GM23338 (cell line): ENCODE results near the gene DENR. TPM values are rescaled to one million over a fixed set of nuclear protein-coding genes. Genes with fewer than 3 reads are reported as not detected.

Source experiments
- ATAC-seq: fragments of 200-7000 bp; cut with Tn5 transposase; 3 replicates; pipeline ENCODE4 v1.9.1; 2020
- DNase-seq: peaks from one replicate; pipeline ENCODE4 v3.0.0-alpha.2; 2015; ENCODE audit warnings: low spot score
- H2AFZ ChIP-seq: fragments of 200-600 bp; sonication (generic); 2 replicates; pipeline ENCODE4 v1.8.0; 2016; ENCODE audit warnings: antibody characterized with exemption, mild to moderate bottlenecking, moderate library complexity
- H3F3A ChIP-seq: fragments of 200-600 bp; sonication (generic); replicated peaks from 2 replicates; pipeline ENCODE4 v1.8.0; 2017; ENCODE audit warnings: antibody characterized with exemption, mixed run types, low read depth
- H3K27ac ChIP-seq: fragments of 200-600 bp; sonication (generic); 2 replicates; pipeline ENCODE4 v1.6.1; 2016; ENCODE audit warnings: low read depth
- H3K27me3 ChIP-seq: fragments of 200-600 bp; sonication (generic); 2 replicates; pipeline ENCODE4 v1.8.0; 2016; ENCODE audit warnings: mild to moderate bottlenecking, mixed run types, moderate library complexity; ENCODE audit not compliant: insufficient read depth
- H3K36me3 ChIP-seq: fragments of 200-600 bp; sonication (generic); 2 replicates; pipeline ENCODE4 v1.8.0; 2016; ENCODE audit warnings: mild to moderate bottlenecking; ENCODE audit not compliant: insufficient read depth
- H3K4me1 ChIP-seq: fragments of 200-600 bp; sonication (generic); 2 replicates; pipeline ENCODE4 v1.8.0; 2016; ENCODE audit warnings: mild to moderate bottlenecking, moderate library complexity; ENCODE audit not compliant: insufficient read depth
- H3K4me2 ChIP-seq: fragments of 200-600 bp; sonication (generic); 2 replicates; pipeline ENCODE4 v1.7.1; 2017; ENCODE audit warnings: mixed run types
- H3K4me3 ChIP-seq: fragments of 200-600 bp; sonication (generic); 2 replicates; pipeline ENCODE4 v1.6.1; 2016; ENCODE audit warnings: mixed run types
- H3K79me2 ChIP-seq: fragments of 200-600 bp; sonication (generic); replicated peaks from 2 replicates; pipeline ENCODE4 v1.8.0; 2017; ENCODE audit warnings: mild to moderate bottlenecking; ENCODE audit not compliant: insufficient read depth
- H3K9me2 ChIP-seq: fragments of 200-600 bp; sonication (generic); 2 replicates; pipeline ENCODE4 v1.8.0; 2017; ENCODE audit not compliant: insufficient read depth
- H4K20me1 ChIP-seq: fragments of 200-600 bp; sonication (generic); replicated peaks from 2 replicates; pipeline ENCODE4 v1.8.0; 2017; ENCODE audit warnings: mild to moderate bottlenecking; ENCODE audit not compliant: insufficient read depth
- H3K27ac Mint-ChIP-seq: 2 replicates; pipeline ENCODE4 v1.8.0; 2020; ENCODE audit warnings: inconsistent platforms, mild to moderate bottlenecking, moderate library complexity, mixed read lengths
- H3K27me3 Mint-ChIP-seq: 3 replicates; pipeline ENCODE4 v1.8.0; 2022; ENCODE audit warnings: low read depth, mild to moderate bottlenecking, moderate library complexity, mixed read lengths, inconsistent platforms; ENCODE audit not compliant: insufficient read depth, poor library complexity
- H3K36me3 Mint-ChIP-seq: 3 replicates; pipeline ENCODE4 v1.8.0; 2021; ENCODE audit warnings: low read depth, mild to moderate bottlenecking, inconsistent platforms, moderate library complexity, mixed read lengths
- H3K4me1 Mint-ChIP-seq: 3 replicates; pipeline ENCODE4 v1.8.0; 2020; ENCODE audit warnings: mild to moderate bottlenecking, inconsistent platforms, mixed read lengths
- H3K4me3 Mint-ChIP-seq: 3 replicates; pipeline ENCODE4 v1.8.0; 2021; ENCODE audit warnings: moderate library complexity, mild to moderate bottlenecking, inconsistent platforms, mixed read lengths
- H3K9me3 Mint-ChIP-seq: 3 replicates; pipeline ENCODE4 v1.8.0; 2020; ENCODE audit warnings: moderate library complexity, mild to moderate bottlenecking, inconsistent platforms, mixed read lengths
- CREB1 ChIP-seq: fragments of 250-450 bp; sonication (Bioruptor Pico); IDR thresholded peaks from 2 replicates; pipeline ENCODE4 v1.5.0; 2020; ENCODE audit warnings: low read depth, mild to moderate bottlenecking, moderate library complexity
- CTCF ChIP-seq, 2 experiments: fragments of 200-600 bp in 1 of 2; sonication (generic) in 1 of 2; conservative IDR thresholded peaks; 2 replicates each; pipeline versions ENCODE4 v1.5.1 to v1.6.1; 2016 to 2017; ENCODE audit warnings: antibody characterized with exemption in 2 of 2, low read depth in 2 of 2, mild to moderate bottlenecking in 2 of 2, moderate library complexity in 1 of 2
- EZH2 ChIP-seq: fragments of 200-600 bp; sonication (generic); IDR thresholded peaks from one replicate; pipeline ENCODE4 v1.8.0; 2017; ENCODE audit warnings: antibody characterized with exemption, mild to moderate bottlenecking, low read depth; ENCODE audit not compliant: unreplicated experiment
- EZH2phosphoT487 ChIP-seq: fragments of 200-600 bp; sonication (generic); IDR thresholded peaks from one replicate; pipeline ENCODE4 v1.8.1; 2018; ENCODE audit warnings: antibody characterized with exemption; ENCODE audit not compliant: unreplicated experiment
- JUNB ChIP-seq: IDR thresholded peaks from one replicate; pipeline ENCODE4 v1.6.1; 2016; ENCODE audit warnings: antibody characterized with exemption; ENCODE audit not compliant: unreplicated experiment
- NANOG ChIP-seq: IDR thresholded peaks from 2 replicates; pipeline ENCODE4 v1.6.1; 2016; ENCODE audit warnings: antibody characterized with exemption, borderline replicate concordance
- POLR2AphosphoS5 ChIP-seq: IDR thresholded peaks from 2 replicates; pipeline ENCODE4 v1.6.1; 2016; ENCODE audit warnings: antibody characterized with exemption, low read depth
- STAT1 ChIP-seq: IDR thresholded peaks from one replicate; pipeline ENCODE4 v1.6.1; 2016; ENCODE audit warnings: antibody characterized with exemption; ENCODE audit not compliant: unreplicated experiment
- ZNF114 ChIP-seq: fragments of 250-450 bp; sonication (Bioruptor Pico); IDR thresholded peaks from 2 replicates; pipeline ENCODE4 v1.5.0; 2020; ENCODE audit warnings: mild to moderate bottlenecking, moderate library complexity
- ZNF331 ChIP-seq: fragments of 250-450 bp; sonication (Bioruptor Pico); IDR thresholded peaks from 2 replicates; pipeline ENCODE4 v1.5.0; 2020; ENCODE audit warnings: low read depth, mild to moderate bottlenecking, moderate library complexity
- polyA plus RNA-seq: library from polyadenylated mRNA; unstranded; fragments of >200 nt; fragmentation: Nextera tagmentation; extraction: Ambion mirVana; gene quantifications from 2 replicates; pipeline ENCODE4 v1.2.1, GENCODE V29; 2016
- total RNA-seq: library from RNA; depleted of rRNA; stranded (reverse); fragments of >200 nt; shearing (Covaris generic); gene quantifications from 2 replicates; pipeline ENCODE4 v1.2.3, GENCODE V29; 2014
- TF ChIP-seq, protein P1 (sequence below): IDR thresholded peaks from 2 replicates; pipeline ENCODE4 v1.6.1; 2016; ENCODE audit warnings: antibody characterized with exemption
- TF ChIP-seq, protein P2 (sequence below): IDR thresholded peaks from one replicate; pipeline ENCODE4 v1.6.1; 2018; ENCODE audit warnings: antibody characterized with exemption; ENCODE audit not compliant: unreplicated experiment

DENR gene
- total and polyA plus RNA-seq, 2 experiments from 2014 or later = 55.2 to 130 TPM

GRCh38 chr12:122811777-122812176 is 59.2 kb downstream of the DENR start (continued):
- TF ChIP-seq CREB1 (CRISPR knock-in tag) = no peak
- no peak for TF ChIP-seq ZNF114 (CRISPR knock-in tag)
- TF ChIP-seq, protein P1, sequence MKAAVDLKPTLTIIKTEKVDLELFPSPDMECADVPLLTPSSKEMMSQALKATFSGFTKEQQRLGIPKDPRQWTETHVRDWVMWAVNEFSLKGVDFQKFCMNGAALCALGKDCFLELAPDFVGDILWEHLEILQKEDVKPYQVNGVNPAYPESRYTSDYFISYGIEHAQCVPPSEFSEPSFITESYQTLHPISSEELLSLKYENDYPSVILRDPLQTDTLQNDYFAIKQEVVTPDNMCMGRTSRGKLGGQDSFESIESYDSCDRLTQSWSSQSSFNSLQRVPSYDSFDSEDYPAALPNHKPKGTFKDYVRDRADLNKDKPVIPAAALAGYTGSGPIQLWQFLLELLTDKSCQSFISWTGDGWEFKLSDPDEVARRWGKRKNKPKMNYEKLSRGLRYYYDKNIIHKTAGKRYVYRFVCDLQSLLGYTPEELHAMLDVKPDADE = no peak
- no peak for TF ChIP-seq NANOG
- no peak for TF ChIP-seq ZNF331 (CRISPR knock-in tag)
- no peak for TF ChIP-seq EZH2phosphoT487
- no peak for TF ChIP-seq JUNB
- TF ChIP-seq, protein P2, sequence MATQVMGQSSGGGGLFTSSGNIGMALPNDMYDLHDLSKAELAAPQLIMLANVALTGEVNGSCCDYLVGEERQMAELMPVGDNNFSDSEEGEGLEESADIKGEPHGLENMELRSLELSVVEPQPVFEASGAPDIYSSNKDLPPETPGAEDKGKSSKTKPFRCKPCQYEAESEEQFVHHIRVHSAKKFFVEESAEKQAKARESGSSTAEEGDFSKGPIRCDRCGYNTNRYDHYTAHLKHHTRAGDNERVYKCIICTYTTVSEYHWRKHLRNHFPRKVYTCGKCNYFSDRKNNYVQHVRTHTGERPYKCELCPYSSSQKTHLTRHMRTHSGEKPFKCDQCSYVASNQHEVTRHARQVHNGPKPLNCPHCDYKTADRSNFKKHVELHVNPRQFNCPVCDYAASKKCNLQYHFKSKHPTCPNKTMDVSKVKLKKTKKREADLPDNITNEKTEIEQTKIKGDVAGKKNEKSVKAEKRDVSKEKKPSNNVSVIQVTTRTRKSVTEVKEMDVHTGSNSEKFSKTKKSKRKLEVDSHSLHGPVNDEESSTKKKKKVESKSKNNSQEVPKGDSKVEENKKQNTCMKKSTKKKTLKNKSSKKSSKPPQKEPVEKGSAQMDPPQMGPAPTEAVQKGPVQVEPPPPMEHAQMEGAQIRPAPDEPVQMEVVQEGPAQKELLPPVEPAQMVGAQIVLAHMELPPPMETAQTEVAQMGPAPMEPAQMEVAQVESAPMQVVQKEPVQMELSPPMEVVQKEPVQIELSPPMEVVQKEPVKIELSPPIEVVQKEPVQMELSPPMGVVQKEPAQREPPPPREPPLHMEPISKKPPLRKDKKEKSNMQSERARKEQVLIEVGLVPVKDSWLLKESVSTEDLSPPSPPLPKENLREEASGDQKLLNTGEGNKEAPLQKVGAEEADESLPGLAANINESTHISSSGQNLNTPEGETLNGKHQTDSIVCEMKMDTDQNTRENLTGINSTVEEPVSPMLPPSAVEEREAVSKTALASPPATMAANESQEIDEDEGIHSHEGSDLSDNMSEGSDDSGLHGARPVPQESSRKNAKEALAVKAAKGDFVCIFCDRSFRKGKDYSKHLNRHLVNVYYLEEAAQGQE = no peak
- no peak for TF ChIP-seq POLR2AphosphoS5
- TF ChIP-seq CTCF (conservative IDR thresholded peaks at IDR 0.05; ENCODE audit: low read depth in 2 of 2) = no peak
- no peak for TF ChIP-seq STAT1

- Mint-ChIP-seq H3K27ac (no peak overlapping the region), H3K4me1 (no peaks in the 10 kb centered on the region), H3K9me3 (no peaks in the 10 kb centered on the region), H3K4me3 (no peak overlapping the region), H3K27me3 (peaks cover 2% of the 10 kb centered on the region), H3K36me3 (no peaks in the 10 kb centered on the region)
- Histone ChIP-seq H3K4me3 (no peak overlapping the region), H3K79me2 (no peaks in the 10 kb centered on the region), H3K4me1 (no peaks in the 10 kb centered on the region), H2AFZ (no peak overlapping the region), H4K20me1 (no peaks in the 10 kb centered on the region), H3K36me3 (no peaks in the 10 kb centered on the region), H3K9me2 (no peaks in the 10 kb centered on the region), H3F3A (no peaks in the 10 kb centered on the region), H3K27ac (no peak overlapping the region), H3K27me3 (no peaks in the 10 kb centered on the region), H3K4me2 (no peak overlapping the region)
- ATAC-seq (no peak), DNase-seq (no peak)
- no peak for TF ChIP-seq EZH2phosphoT487
- no peak for TF ChIP-seq NANOG
- TF ChIP-seq JUNB = no peak
- TF ChIP-seq, protein P2 = no peak
- TF ChIP-seq, protein P1 = no peak
- TF ChIP-seq ZNF331 (CRISPR knock-in tag) = no peak
- TF ChIP-seq POLR2AphosphoS5 = no peak
- TF ChIP-seq ZNF114 (CRISPR knock-in tag) = no peak
- no peak for TF ChIP-seq CREB1 (CRISPR knock-in tag)
- TF ChIP-seq EZH2 = no peak
- no peak for TF ChIP-seq STAT1
- no peak for TF ChIP-seq CTCF (conservative IDR thresholded peaks at IDR 0.05; ENCODE audit: low read depth in 2 of 2)
These were observed 60.7 kb downstream of the DENR start for GRCh38 chr12:122813310-122813713.
